Prostate gland (tissue), 2 donors: Measurements from ENCODE around the gene FARS2.

Source experiments
- CTCF ChIP-seq, 4 experiments: fragments of 200-600 bp in 2 of 4; fragments of 450-650 bp in 2 of 4; sonication (generic) in 2 of 4; IDR thresholded peaks; 1 replicate in 3 of 4; 2 replicates in 1 of 4; pipeline ENCODE4 v1.5.1; 2016 to 2019; ENCODE audit warnings: antibody characterized with exemption in 4 of 4, mild to moderate bottlenecking in 2 of 4, moderate library complexity in 2 of 4
- POLR2A ChIP-seq: fragments of 450-650 bp; IDR thresholded peaks from one replicate; pipeline ENCODE4 v1.6.1; 2016; ENCODE audit warnings: antibody characterized with exemption, mild to moderate bottlenecking
- POLR2AphosphoS5 ChIP-seq: sonication (generic); formaldehyde crosslinking; IDR thresholded peaks from one replicate; pipeline ENCODE4 v1.6.1; 2017; ENCODE audit warnings: antibody characterized with exemption

- TF ChIP-seq CTCF (IDR thresholded peaks at IDR 0.05) (no peak), POLR2AphosphoS5 (no peak), POLR2A (no peak)
These were observed 16.3 kb downstream of the FARS2 start for GRCh38 chr6:5277589-5277988.
